HEK293 (cell line): ENCODE results near the gene RPL10.
"Not testable (repeated sequence)": the region's sequence is repeated elsewhere in the genome, so short reads cannot be mapped to it uniquely, and the experiment has no call there.

Experiments
- TCF7L2 ChIP-seq: IDR thresholded peaks from 2 replicates; pipeline ENCODE4 v1.6.1; 2011; ENCODE audit warnings: low read depth, mild to moderate bottlenecking, inconsistent platforms, low read length, moderate library complexity, borderline replicate concordance
- YY2 ChIP-seq: fragments of 450-650 bp; formaldehyde crosslinking; IDR thresholded peaks from 2 replicates; pipeline ENCODE4 v1.5.1; 2016; ENCODE audit warnings: missing biosample characterization, missing genetic modification characterization
- ZBTB6 ChIP-seq: fragments of 450-650 bp; formaldehyde crosslinking; IDR thresholded peaks from 2 replicates; pipeline ENCODE4 v1.5.1; 2017; ENCODE audit warnings: missing biosample characterization, missing genetic modification characterization

GRCh38 chrX:154388094-154388493, 10.1 kb upstream of the RPL10 start:
- TF ChIP-seq TCF7L2; YY2 (tag by site-specific recombination); ZBTB6 (tag by site-specific recombination): not testable (repeated sequence)
